ENCODE data around the gene HSPB6.
A peak's percentile ranks its signal among the peaks of the same experiment; 100 is the strongest.

Gene HSPB6

DNA sequence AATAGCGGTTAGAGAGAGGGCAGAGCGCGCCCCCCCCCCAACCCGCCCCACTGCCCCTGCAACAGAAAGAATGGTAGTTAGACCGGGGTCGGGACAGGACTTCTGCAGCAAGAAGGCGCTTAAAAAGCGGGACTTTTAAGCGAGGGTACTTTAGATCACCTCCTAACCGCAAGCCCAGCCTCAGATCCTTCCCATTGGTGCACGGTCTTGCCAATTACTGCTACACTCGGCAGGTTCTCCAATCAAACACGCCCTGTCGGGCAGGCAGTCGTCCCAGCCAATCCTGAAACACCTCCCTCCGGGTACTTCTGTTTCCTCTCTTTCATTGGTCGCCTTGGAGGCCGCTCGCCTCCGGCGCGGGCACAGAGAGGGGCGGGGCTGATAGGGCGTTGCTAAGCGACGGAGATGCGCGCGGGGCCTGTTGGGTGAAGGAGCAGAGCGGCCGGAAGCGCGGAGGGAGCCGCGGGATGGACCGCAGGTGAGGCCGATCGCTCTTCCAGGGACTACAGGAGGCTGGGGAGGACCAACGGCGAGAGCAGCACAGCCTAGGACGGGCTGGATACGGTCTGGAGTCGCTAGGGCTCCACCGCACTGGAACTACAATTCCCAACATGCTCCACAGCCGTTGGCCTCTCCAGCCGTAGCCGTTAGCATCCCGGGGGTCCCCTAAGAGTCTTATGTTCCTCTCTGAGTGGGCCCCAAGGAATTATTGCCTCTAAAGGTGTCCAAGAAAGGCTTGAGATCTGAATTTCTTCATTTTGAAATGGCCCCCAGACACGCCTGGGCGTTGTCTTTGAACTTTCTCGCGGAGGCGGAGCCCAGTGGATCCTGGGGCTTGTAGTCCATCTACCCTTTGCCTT, 1.1 kb upstream of the HSPB6 start, which contains the start of gene PROSER3:
TSS of gene PROSER3 (plus strand) at position 428 of the 860 bp plus-strand sequence. CDS start at position 468, 40 bp downstream.
- TF ChIP-seq ZFX (IDR thresholded peaks at IDR 0.05; ENCODE audit: borderline replicate concordance): no peak
- TF ChIP-seq, protein P1, sequence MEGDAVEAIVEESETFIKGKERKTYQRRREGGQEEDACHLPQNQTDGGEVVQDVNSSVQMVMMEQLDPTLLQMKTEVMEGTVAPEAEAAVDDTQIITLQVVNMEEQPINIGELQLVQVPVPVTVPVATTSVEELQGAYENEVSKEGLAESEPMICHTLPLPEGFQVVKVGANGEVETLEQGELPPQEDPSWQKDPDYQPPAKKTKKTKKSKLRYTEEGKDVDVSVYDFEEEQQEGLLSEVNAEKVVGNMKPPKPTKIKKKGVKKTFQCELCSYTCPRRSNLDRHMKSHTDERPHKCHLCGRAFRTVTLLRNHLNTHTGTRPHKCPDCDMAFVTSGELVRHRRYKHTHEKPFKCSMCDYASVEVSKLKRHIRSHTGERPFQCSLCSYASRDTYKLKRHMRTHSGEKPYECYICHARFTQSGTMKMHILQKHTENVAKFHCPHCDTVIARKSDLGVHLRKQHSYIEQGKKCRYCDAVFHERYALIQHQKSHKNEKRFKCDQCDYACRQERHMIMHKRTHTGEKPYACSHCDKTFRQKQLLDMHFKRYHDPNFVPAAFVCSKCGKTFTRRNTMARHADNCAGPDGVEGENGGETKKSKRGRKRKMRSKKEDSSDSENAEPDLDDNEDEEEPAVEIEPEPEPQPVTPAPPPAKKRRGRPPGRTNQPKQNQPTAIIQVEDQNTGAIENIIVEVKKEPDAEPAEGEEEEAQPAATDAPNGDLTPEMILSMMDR (IDR thresholded peaks at IDR 0.05): no peak
- H3K27ac ChIP-seq: peak within 1 kb of the TSS; percentile 97

DNA sequence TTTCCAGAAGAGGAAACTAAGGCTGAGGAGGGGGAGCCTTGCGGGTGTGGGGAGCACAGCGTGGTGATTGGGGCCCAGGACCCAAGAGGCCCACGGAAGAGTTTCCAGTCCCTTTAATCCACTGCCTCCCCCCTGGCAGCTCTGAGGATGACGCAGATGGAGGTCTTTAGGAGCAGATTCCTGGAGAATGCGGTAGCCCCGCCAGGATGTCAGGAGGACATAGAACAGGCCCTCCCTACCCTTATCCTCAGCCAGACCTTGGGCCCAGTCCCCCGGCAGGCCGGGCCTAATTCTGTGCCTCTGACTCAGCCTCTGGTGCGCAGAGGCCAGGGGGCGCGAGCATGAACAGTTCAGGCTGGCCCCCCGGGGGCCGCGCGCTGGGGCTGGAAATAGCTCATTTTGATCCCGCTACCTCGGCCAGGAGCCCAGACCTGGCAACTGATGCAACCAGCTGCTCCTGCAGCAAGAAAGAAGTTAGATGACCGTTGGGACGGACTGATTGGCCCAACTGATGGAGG, 461 bp upstream of the HSPB6 start:
- peak overlapping the region; percentile 97 for H3K27ac ChIP-seq
- TF ChIP-seq ZFX (IDR thresholded peaks at IDR 0.05; ENCODE audit: borderline replicate concordance): no peak
- TF ChIP-seq, protein P1 (IDR thresholded peaks at IDR 0.05): no peak

DNA sequence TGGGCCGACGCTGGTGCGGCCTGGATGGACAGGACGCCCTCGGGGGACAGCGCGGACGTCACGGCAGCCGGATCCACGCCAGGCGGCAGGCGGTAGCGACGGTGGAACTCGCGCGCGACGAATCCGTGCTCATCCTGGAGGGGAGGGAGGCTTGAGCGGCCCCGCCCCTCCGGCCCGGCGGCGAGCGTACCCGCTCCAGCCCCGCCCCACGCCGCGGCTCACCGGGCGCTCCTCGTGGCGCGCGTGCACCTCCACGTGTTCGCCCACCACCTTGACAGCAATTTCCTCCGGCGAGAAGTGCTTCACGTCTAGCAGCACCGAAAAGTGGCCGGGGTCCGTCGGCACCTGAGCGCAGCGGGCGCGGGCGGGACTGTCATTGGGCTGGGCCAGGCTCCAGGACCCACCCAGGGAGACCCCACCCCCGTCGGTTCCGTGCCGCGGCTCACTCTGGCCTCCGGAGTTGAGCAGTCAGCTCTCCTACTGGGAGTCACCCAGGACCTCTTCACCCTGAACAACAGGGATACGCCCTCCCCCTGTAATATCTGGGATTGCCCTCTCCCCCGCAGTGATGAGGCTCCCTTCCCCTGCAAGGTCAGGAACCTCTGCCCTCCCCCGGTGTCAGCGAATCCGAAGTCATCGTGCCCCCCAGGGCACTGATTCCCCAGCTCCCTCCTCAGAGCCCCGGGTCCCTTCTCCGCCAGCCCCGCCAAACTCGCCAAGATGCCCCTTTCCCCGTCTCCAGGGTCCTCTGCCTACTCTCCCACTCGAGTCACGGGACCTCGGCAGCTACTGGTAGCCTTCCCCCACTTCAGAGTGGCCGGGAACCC, 1.1 kb downstream of the HSPB6 start:
- no peak for TF ChIP-seq ZFX (IDR thresholded peaks at IDR 0.05; ENCODE audit: borderline replicate concordance)
- TF ChIP-seq, protein P1 (IDR thresholded peaks at IDR 0.05): no peak
- H3K27ac ChIP-seq: peak overlapping the region; percentile 97

DNA sequence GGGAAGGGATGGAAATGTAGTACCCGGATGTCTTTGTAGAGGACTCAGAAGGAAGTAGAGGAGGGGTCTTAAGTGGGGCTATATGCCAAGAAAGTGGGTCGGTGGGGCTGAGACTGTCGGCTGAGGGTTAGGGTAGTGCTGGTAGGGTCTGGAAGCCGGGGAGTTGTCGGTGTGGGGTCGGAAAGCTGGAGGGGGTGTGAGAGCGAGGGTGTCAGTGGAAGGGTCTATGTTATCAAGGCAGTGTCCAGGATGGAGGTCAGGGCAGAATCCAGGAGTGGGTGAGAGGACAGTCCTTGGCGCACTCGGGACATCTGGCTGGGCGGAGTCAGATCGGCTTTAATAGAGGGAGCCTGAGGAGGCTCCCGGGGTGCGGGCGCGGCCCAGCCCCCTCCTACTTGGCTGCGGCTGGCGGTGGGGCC, 1.7 kb downstream of the HSPB6 start:
- TF ChIP-seq, protein P1 (IDR thresholded peaks at IDR 0.05): no peak
- TF ChIP-seq ZFX (IDR thresholded peaks at IDR 0.05; ENCODE audit: borderline replicate concordance): no peak
- peak overlapping the region; percentile 97 for H3K27ac ChIP-seq

DNA sequence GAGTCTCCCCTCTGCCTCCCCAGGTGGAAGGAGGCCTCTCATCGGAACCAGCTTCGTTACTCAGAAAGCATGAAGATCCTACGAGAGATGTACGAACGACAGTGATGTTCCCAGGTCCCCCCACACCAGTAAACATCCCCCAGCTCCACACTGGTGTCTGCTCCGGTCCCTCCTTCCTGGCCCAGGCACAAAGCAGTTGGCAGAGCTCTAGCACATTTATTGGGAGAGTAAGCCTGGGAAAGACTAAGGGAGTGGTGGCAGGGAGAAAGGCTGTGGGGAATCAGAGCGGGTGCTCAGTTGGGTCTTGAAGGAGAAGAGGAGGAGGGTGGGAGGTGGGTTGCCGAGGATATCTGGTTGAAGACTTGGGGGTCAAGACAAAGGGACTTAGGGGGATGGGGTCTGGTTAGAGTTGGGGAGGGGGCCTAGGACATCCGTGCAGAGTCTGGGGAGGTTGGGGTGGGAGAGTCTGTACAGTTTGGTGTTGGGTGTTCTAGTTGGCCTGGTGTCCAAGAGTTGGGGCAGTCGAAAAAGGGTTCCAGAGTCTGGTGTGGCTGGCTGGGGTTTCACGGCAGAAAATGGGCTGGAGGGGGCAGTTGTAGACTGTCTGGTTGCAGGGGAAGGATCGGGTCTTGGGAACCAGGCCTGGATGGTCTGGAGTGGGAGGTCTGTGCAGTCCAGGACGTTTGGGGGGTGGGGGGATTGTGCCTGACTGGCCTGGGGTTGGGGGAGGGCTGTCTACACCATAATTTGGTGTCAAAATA, 2.3 kb downstream of the HSPB6 start:
- TF ChIP-seq, protein P1 (IDR thresholded peaks at IDR 0.05): no peak
- no peak for TF ChIP-seq ZFX (IDR thresholded peaks at IDR 0.05; ENCODE audit: borderline replicate concordance)
- peak overlapping the region; percentile 97 for H3K27ac ChIP-seq

DNA sequence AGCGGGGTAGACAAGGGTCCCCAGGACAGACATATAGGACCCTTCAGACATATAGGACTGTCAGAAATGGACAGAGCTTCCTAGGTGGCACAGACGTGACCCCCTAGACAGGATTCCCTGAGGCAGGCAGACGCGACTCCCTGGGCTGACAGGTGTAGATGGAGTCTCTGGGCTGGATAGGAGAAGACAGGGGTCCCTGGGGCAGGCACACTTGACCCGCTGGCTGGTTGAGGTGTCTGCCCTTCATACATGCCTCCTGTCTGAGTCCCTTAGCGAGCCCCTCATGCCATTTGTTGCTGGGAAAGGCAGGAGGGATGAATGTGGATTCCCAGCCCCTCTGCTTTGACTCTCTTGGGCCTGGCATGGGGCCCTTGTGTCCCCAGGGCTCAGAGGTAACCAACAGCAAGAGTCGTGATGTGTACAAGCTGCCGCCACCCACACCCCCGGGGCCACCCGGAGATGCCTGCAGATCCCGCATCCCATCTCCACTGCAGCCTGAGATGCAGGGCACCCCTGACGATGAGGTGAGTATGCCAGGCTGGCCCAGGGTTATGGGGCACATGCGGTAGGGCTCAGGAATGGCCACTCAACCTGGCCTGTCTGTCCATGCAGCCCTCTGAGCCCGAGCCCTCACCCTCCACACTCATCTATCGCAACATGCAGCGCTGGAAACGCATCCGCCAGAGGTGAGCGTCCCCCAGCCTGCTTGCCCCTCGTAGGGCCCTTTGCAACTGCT, 3.0 kb downstream of the HSPB6 start:
- peak overlapping the region; percentile 97 for H3K27ac ChIP-seq
- TF ChIP-seq, protein P1 (IDR thresholded peaks at IDR 0.05): no peak
- no peak for TF ChIP-seq ZFX (IDR thresholded peaks at IDR 0.05; ENCODE audit: borderline replicate concordance)
